Thoracic aorta (tissue), 2 donors: ENCODE results near the gene GAPT. TPM values are rescaled to one million over a fixed set of nuclear protein-coding genes. Genes with fewer than 3 reads are reported as not detected.

Experiments used
- ATAC-seq: fragments of 150-250 bp; one replicate; pipeline ENCODE4 v1.8.0; 2017; ENCODE audit warnings: low read depth; ENCODE audit not compliant: insufficient number of reproducible peaks, low FRiP score
- DNase-seq: peaks from one replicate; pipeline ENCODE4 v3.0.0-alpha.2; 2020; ENCODE audit warnings: low spot score
- H3K27ac ChIP-seq, 2 donors: fragments of 200-600 bp; sonication (generic); 1 replicate in 1 of 2; 2 replicates in 1 of 2; pipeline ENCODE4 v1.5.1; 2016; ENCODE audit warnings: mild to moderate bottlenecking in 2 of 2, moderate library complexity in 2 of 2
- H3K27me3 ChIP-seq: fragments of 200-600 bp; sonication (generic); replicated peaks from 2 replicates; pipeline ENCODE4 v1.6.0; 2016; ENCODE audit warnings: mild to moderate bottlenecking; ENCODE audit not compliant: insufficient read depth
- H3K36me3 ChIP-seq: fragments of 200-600 bp; sonication (generic); one replicate; pipeline ENCODE4 v1.5.1; 2016
- H3K4me1 ChIP-seq, 2 donors: fragments of 200-600 bp; sonication (generic); 1 replicate in 1 of 2; 2 replicates in 1 of 2; pipeline versions ENCODE4 v1.5.1 to v1.6.0; 2016; ENCODE audit warnings: low read depth in 2 of 2, mild to moderate bottlenecking in 1 of 2; ENCODE audit not compliant: control insufficient read depth in 1 of 2
- H3K4me3 ChIP-seq: fragments of 200-600 bp; sonication (generic); 2 replicates; pipeline ENCODE4 v1.5.1; 2016; ENCODE audit warnings: mild to moderate bottlenecking
- H3K9me3 ChIP-seq: fragments of 200-600 bp; sonication (generic); 2 replicates; pipeline ENCODE4 v1.5.1; 2016
- CTCF ChIP-seq: fragments of 200-600 bp; sonication (generic); IDR thresholded peaks from one replicate; pipeline ENCODE4 v1.5.1; 2019; ENCODE audit warnings: antibody characterized with exemption
- total RNA-seq, 2 donors: library from RNA; depleted of rRNA; stranded (reverse); fragments of >200 nt; gene quantifications; one replicate each; pipeline versions ENCODE4 v1.1.0 to v1.2.3, GENCODE V29; 2016

Gene GAPT
- total RNA-seq, 2 donors from 2014 or later, result 0.14 to 1.6 TPM

GRCh38 chr5:58458141-58458742 lies 33.0 kb upstream of the GAPT start:
- peak overlapping the region; percentile 20 to 97 for H3K27ac ChIP-seq
- H3K36me3 ChIP-seq, result peaks cover 12% of the 10 kb centered on the region
- H3K27me3 ChIP-seq, result no peaks in the 10 kb centered on the region
- no peak for DNase-seq
- peak overlapping the region; percentile 83 for H3K4me3 ChIP-seq
- H3K4me1 ChIP-seq, result peaks cover 15 to 53% of the 10 kb centered on the region in 2 donors
- no peak for TF ChIP-seq CTCF
- no peak for ATAC-seq
- no peaks in the 10 kb centered on the region for H3K9me3 ChIP-seq

- TF ChIP-seq CTCF, result no peak
- H3K4me1 ChIP-seq, result peaks cover 15 to 48% of the 10 kb centered on the region in 2 donors
- peaks cover 12% of the 10 kb centered on the region for H3K36me3 ChIP-seq
- H3K27me3 ChIP-seq, result no peaks in the 10 kb centered on the region
- ATAC-seq, result no peak
- H3K9me3 ChIP-seq, result no peaks in the 10 kb centered on the region
- H3K27ac ChIP-seq, result peak overlapping the region; percentile 97 to 98
- H3K4me3 ChIP-seq, result peak overlapping the region; percentile 83
- no peak for DNase-seq
Measured at GRCh38 chr5:58458743-58459145, 32.5 kb upstream of the GAPT start.

GRCh38 chr5:58459146-58460001 lies 31.9 kb upstream of the GAPT start:
- ATAC-seq (no peak), DNase-seq (peak; percentile 4)
- H3K27me3 ChIP-seq, result no peaks in the 10 kb centered on the region
- H3K27ac ChIP-seq, result peak overlapping the region; percentile 97 to 98
- H3K4me3 ChIP-seq, result peak overlapping the region; percentile 83
- H3K4me1 ChIP-seq, result peaks cover 15 to 42% of the 10 kb centered on the region in 2 donors
- H3K9me3 ChIP-seq, result no peaks in the 10 kb centered on the region
- no peak for TF ChIP-seq CTCF
- H3K36me3 ChIP-seq, result peaks cover 7% of the 10 kb centered on the region

DNA sequence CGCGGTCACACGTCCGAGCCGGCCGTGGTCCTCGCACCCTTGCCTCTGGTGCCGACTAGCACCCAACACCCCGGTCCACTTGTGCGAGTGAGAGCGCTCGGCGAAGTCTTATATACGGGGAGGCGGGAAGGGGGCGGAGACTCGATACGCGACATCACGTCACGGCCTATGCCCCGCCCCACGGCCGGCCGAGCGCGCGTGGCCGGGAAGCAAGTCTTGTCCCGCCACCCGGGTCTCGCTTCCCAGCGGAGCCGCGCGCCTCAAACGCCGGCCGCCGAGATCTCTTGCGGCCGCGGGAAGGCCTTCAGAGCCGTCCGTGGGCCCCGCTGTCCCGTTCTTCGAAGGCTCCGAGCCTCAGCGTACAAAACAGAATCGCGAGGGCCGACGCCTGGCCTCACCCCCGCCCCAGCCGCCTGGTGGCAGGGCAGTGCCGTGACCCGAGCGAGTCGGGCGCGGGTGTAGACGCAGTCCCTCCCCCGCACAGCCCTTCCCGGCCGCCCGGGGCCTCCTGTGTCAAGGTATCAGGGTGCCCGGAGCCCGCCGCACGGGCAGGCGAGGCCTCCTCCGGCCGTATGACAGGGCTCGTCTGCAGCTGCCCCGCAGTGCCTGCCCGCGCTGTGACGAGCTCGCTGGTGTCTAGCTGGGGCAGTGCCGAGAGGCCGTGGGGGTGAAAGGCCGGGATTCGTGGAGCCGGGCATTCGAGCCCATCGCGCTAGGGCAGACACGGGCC lies 31.1 kb upstream of the GAPT start, which contains the start of gene PLK2:
TSS of gene PLK2 (minus strand) at position 85 of the 730 bp plus-strand sequence. CDS start 127 bp downstream, outside the sequence.
- no peaks in the 10 kb centered on the region for H3K9me3 ChIP-seq
- TF ChIP-seq CTCF, result no peak
- peak; percentile 94 for ATAC-seq

More for the DNA sequence above, 31.1 kb upstream of the GAPT start, which contains the start of gene PLK2:
- Histone ChIP-seq H3K27me3 (no peaks in the 10 kb centered on the region), H3K4me3 (peak within 1 kb of the TSS; percentile 83), H3K27ac (peak within 1 kb of the TSS; percentile 97 to 98), H3K4me1 (peaks cover 15 to 34% of the 10 kb centered on the region in 2 donors), H3K36me3 (no peaks in the 10 kb centered on the region)
- peak; percentile 63 for DNase-seq
